Adipose tissue (tissue), 3 donors: ENCODE data around the gene NEDD4L. TPM values are rescaled to one million over a fixed set of nuclear protein-coding genes. Genes with fewer than 3 reads are reported as not detected.
"Not testable (repeated sequence)": the region's sequence is repeated elsewhere in the genome, so short reads cannot be mapped to it uniquely, and the experiment has no call there.

Source experiments
- H3K27ac ChIP-seq: one replicate; pipeline ENCODE4 v1.5.1; 2013; ENCODE audit warnings: low read depth, low read length
- WGBS, 3 donors: extraction: QIAGEN DNeasy Blood & Tissue Kit; methylation state at CpG; one replicate each; pipeline ENCODE4 v1.1.7; 2013; 5-methylcytosine and 5-hydroxymethylcytosine counted together
- polyA plus RNA-seq, 3 donors: library from polyadenylated mRNA; stranded (reverse); fragments of 200-250 nt; gene quantifications; one replicate each; pipeline ENCODE4 v1.2.3, GENCODE V29; 2013
- donor health status: healthy with polysubstance abuse.
- donor health status: Bipolar disorder and iron deficiency.
- donor health status: healthy.

Gene NEDD4L
- polyA plus RNA-seq, 3 donors, result 12.7 to 77.3 (median 23.7) TPM

DNA sequence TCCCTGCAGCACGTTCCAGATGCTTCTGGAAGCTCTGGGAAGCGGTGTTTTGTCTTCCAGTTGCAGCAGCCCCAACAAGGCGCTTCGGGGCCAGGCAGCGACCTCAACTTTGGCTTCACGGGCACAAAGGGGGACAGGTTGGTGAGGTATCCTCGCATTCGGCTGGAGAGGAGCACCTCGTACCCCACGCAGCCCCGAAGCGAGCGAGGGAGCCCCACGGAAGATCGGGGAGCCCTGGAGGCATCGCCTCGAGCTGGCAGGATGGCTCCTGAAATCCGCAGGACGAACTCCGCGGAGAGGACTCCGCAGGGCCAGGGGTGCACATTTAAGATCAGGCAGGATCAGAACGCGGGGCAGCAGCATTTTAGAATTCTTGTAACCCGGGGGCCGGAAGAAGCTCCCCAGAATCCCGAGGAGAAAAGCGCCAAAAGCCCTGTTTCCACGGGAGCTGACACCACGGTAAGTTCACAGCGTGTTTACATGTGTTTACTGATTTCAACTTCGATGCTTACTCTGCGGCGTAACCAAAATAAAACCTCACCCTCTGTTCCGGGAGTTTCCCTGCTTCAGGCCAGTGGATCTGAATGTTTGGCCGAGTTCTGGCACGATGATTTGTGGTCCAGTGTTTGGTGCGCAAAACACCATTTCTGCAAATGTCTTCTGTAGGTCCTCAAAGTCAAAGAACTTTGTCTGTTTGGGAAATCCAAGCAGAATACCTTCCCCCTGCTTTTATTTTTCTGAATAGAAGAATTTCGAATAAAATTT is 212.5 kb downstream of the NEDD4L start:
- 96 to 97% (median 96%) methylated on average over 39 of the region's 39 CpGs for WGBS, 3 donors
- no peak overlapping the region for H3K27ac ChIP-seq

DNA sequence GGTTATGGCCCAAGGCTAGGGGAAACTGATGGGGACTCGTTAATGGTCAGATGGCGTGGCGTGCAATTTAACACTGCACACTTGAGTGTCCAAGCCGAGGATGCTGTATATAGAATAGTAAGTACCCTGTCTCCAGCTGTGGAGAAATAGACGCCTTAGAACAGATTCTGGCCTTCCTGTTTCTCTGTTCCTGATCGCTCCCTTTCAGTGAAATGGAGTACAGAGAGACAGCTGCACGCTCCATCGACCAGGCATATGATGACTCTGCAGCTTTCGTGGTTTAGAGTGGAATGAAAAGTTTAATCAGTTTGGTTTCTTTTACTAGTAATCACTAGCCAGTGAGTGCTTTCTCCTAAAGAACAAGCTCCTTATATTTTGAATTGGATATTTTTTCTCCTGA is 213.4 kb downstream of the NEDD4L start:
- H3K27ac ChIP-seq, result no peak overlapping the region
- WGBS, 3 donors, result 66 to 67% (median 67%) methylated on average over 9 of the region's 9 CpGs

DNA sequence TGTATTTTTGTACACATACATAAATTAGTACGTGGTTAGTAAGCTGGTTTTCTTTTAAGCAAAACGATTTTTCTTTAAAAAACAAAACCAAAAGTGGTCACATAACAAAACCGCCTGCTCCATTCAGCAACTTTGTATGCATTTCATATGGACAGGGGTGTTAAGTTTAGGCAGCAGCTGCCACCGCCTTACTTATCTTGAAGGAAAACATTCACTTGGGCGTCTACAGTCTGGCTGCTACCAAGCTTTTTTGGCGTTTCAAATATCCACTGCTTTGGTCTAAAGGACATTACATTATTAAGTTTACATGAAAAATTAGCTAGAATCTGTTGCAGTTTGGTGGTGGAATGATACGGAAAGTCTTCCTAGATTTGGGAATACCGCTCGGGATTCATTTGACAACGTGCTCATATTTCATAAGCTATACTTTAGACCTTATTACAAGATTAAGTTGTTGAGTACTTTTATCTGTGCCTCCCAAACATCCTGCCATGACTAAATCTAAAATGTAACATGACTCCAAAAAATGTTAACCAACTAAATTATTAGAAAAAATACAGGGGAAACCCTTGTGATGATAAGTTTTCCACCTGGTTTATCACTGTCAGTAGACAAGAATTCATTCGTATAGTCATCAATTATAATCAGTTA is 214.8 kb downstream of the NEDD4L start:
- 77 to 91% (median 90%) methylated on average over 11 of the region's 11 CpGs for WGBS, 3 donors
- H3K27ac ChIP-seq, result no peak overlapping the region

DNA sequence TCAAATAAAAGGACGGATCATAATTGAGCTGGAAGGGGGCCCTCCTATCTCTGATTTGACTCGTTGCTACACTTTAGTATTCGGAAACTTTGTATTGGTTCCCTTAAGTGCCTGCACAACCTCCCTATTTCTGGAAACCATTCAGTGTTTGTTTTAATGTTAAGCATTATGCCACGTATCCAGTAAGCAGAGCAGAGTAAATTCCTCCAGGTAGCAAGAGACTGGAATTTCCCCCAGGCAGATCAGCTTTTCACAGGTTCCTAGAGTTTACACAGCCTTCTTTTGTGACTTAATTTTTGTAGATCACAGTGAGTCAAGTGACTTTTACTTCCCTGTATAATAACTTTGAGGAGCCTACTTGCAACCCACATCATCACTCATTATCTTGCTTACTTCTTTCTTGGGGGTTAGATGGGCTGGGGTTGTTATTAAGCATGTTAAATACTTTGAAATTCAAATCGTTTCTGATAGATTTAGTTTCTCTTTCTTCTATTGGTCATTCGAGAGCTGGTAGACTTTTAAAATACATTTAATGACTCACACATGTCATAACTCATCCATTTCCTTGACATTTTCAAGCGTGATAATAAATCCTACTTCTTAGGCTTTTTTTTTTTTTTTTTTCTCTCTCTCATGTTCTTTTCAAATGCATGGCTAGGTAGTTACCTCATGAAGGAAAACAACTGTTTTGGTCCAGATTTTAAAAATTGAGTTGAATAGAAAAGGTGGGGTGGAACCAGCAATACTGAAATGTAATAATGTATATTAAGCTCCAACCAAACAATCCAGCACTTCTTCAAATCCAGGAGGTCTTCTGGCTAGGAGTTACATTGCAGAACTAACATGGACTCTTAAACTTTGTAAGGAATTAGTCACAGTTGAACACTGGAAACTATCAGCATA is 219.3 kb downstream of the NEDD4L start:
- no peak overlapping the region for H3K27ac ChIP-seq
- WGBS, 3 donors, result 16 to 50% (median 46%) methylated on average over 7 of the region's 7 CpGs

DNA sequence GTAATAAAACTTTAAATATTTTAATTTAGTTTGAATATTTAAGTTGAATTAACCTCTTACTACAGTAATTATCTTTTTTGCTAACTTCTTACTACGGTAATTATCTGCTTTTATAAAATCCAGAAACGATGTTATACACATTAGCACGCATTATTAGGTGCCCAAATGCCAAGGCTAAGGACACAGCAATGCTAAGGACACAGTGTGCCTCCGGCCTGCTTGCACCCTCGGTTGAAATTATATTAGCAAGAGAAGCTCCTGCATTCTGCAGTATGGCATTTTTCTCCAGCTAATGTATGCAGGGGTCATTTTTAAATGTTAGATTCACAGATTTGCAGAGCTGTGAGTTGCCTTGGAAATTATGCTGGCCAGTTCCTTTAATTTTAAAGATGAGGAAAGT is 220.0 kb downstream of the NEDD4L start:
- no peak overlapping the region for H3K27ac ChIP-seq
- WGBS, 3 donors, result 70 to 92% (median 91%) methylated on average over 5 of the region's 5 CpGs

DNA sequence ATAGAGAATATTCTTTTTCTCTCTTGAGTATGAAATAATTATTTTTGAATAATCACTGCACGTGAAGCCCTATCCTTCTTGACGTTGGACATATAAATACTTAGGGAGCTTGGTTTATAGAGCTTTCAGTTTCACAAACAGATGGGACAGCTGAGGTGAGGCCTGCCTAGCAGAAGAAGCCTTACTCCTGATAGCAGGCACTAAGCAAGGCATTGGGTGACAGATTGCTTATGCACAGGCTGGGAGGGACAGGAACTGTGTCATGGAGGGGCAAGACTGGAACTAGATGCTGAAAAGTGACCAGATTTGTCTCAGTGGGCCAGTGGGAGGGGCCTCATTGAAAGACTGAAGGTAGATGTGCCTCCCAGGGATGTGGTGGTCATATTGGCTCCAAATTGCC is 220.8 kb downstream of the NEDD4L start:
- H3K27ac ChIP-seq, result no peak overlapping the region
- 80 to 92% (median 90%) methylated on average over 2 of the region's 2 CpGs for WGBS, 3 donors

DNA sequence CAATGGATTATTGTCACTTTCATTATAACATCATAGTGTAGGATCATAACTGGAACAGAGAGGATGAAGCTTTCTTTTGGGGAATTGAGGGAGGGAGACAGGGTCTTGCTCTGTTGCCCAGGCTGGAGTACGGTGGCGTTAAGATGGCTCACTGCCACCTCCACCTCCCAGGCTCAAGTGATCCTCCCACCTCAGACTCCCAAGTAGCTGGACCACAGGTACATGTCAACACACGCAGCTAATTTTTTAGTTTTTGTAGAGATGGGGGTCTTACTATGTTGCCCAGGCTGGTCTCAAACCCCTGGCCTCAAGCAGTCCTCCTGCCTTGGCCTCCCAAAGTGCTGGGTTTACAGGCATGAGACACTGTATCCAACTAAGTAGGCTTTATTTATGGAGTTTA is 221.5 kb downstream of the NEDD4L start:
- 96 to 100% (median 98%) methylated on average over 3 of the region's 3 CpGs for WGBS, 3 donors
- H3K27ac ChIP-seq, result not testable (repeated sequence)

DNA sequence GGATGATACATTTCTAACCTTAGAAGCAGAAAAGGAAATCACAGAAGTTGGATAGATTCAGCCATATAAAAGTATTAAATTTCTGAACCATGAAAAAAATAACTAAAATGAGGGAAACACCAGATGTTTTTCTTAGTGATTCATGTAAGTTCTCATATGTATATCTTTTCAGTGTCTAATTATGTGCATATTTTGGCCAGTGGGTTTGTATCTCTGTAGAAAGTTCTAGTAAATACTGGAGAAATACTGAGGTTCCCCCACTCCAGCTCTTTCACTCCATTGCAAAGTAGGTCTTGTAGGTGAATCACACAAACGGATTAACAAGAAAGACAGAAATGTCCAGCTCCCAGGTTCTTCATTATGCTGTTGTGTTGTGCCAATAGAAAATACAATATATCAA is 222.3 kb downstream of the NEDD4L start:
- 68 to 88% (median 84%) methylated on average over 1 of the region's 1 CpG for WGBS, 3 donors
- H3K27ac ChIP-seq, result no peak overlapping the region

DNA sequence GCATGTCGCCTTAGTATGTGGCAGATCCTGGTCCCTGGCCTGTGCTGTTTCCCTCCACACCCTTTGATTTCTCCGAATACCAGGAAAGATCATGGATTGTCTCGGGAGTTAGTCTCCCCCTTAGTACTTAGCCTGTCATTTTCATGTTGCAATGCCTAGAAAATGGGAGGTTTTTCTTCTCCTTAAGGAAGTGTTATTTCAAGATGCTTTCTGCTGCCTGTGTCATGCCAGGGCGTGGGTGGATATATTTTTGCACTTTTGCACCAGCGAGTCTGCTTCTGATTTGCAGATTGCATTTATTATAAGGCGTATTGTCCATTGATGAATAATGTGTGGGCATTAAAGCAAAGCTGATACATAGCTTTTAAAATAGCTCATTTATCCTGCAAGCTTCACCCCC is 223.5 kb downstream of the NEDD4L start:
- WGBS, 3 donors, result 83 to 92% (median 91%) methylated on average over 6 of the region's 6 CpGs
- H3K27ac ChIP-seq, result no peak overlapping the region

DNA sequence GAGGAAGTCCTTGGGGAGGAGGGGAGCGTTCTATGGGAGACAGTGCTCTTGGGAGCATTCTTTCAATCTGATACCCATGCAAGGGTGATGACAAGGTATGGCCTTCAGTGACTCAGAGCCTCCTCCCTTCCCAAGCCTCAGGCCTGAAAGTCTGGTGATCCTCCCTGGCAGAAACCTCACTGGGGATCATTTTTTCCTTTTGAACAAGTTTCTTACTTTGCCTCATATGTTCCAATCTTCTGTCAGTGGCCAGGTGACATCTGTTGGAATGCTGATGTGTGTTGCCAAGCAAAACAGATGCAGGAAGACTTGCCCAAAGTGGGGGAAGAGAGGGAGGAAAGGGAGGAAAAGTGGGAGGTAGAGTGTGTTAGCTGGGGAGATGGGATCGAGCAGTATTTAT is 224.8 kb downstream of the NEDD4L start:
- 43 to 67% (median 64%) methylated on average over 2 of the region's 2 CpGs for WGBS, 3 donors
- H3K27ac ChIP-seq, result no peak overlapping the region

DNA sequence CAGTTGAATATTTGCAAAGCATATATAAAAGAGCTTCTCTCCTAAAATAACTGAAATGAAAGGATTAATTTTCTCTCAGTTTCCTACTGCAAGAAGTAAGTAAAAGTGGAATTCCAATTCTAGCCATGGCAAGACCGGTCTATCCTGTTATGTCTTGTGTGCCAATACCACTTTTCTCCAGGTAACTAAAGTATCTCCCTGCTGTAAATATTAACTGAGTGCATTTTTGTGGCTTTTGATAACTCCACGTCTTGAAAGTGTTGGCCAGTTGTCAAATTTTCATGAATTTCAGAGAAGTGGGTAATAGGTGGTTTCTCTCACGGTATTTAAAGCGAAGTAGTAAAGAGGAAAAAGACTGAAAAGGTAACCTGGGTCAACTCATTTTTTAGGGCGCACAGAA is 225.9 kb downstream of the NEDD4L start:
- no peak overlapping the region for H3K27ac ChIP-seq
- 31 to 80% (median 71%) methylated on average over 5 of the region's 5 CpGs for WGBS, 3 donors

DNA sequence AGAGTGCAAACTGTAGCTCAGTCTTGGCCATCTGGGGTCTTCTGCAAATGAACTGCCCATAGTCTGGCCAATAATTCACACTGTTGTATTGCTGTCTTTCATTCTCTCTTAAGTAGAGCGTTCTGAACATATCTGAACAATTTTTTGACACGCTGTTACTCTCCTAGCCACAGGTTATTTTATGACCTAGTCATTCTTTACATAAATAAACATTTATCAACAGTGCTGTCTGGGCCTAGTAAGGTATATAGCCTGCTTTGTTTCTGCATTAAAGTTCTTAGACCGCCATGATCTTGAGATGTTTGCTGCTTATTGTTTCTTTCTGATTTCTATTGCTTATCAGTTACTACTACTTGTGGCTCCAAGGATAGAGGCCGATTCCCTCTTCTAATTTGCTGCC is 226.4 kb downstream of the NEDD4L start:
- H3K27ac ChIP-seq, result no peak overlapping the region
- 57 to 93% (median 88%) methylated on average over 4 of the region's 4 CpGs for WGBS, 3 donors

DNA sequence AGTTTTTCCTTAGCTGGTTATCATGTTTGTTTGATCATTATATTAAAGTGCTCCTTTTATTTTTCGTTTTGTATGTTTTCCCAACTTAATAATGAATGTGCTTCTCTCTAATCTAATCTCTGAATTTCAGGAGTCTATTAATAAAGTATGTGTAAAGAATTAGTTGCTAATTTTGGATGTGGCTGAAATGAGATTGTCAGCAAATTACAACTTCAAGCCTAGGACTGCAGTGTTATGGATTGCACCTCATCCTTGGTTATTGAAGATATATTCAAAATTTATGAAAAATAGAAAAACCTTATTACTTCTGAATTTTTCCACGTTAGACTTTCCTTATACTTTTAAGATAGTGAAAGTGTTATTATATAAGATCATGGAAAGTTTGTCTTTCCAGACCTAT is 227.7 kb downstream of the NEDD4L start:
- 32 to 85% (median 83%) methylated on average over 2 of the region's 2 CpGs for WGBS, 3 donors
- H3K27ac ChIP-seq, result no peak overlapping the region

DNA sequence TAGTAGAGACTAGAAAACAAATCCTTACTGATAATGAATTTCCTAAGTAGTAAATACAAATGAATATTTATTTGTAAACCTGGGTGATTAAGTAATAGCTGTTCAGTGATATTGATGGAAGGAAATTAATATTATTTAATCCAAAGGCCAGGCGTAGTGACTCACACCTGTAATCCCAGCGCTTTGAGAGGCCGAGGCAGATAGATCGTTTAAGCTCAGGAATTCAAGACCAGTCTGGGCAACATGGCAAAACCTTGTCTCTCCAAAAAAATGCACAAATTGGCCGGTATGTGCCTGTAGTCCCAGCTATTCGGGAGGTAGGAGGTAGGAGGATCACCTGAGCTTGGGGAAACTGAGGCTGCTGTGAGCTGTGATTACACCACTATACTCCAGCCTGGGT is 228.2 kb downstream of the NEDD4L start:
- no peak overlapping the region for H3K27ac ChIP-seq
- WGBS, 3 donors, result 80 to 97% (median 91%) methylated on average over 6 of the region's 6 CpGs

DNA sequence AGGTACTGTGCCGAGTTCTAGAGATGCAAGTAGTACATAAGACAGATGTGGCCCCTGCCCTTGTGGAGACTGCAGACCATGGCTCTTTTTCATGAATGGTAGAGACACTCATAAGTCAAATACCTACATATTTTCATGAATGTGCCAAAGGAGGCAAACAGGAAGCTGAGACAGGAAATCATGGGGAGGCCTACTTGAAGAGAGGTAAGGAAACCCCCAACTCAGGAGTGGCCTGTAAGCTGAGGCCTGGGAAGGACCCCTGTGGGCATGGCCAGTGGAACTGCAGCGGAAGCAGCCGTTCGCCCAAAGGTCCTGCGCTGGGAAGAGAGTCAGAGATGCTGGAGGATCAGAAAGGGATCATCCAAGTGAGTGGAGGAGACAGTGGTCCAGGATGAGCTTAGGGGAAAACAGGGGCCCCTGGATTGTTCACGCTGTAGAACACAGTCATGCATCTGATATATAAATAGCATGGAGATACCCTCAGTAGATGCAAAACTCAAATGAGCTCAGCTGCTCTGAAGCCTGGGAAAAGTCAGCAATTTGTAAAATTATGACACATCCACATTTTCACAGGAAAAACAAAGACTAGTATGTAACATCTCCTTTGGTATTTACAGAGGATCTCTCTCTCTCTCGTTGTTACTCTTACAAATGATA is 228.9 kb downstream of the NEDD4L start:
- WGBS, 3 donors, result 78 to 88% (median 83%) methylated on average over 7 of the region's 7 CpGs
- H3K27ac ChIP-seq, result no peak overlapping the region

DNA sequence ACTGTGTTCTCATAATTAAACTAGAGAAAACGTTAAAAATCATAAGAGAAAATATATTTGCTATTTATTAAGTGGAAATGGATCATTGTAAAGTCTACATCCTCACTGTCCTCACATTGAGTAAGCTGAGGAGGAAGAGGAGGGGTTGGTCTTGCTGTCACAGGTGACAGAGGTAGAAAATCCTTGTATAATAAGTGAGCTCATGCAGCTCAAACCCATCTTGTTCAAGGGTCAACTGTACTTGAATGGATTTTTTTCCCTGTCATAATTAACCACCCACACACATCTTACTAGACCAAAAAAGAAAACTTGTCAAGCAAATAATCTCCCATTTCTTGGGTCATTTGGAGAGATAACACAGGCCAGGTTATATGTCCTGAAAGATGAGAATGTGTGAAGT is 231.2 kb downstream of the NEDD4L start:
- no peak overlapping the region for H3K27ac ChIP-seq
- 44 to 93% (median 89%) methylated on average over 1 of the region's 1 CpG for WGBS, 3 donors

DNA sequence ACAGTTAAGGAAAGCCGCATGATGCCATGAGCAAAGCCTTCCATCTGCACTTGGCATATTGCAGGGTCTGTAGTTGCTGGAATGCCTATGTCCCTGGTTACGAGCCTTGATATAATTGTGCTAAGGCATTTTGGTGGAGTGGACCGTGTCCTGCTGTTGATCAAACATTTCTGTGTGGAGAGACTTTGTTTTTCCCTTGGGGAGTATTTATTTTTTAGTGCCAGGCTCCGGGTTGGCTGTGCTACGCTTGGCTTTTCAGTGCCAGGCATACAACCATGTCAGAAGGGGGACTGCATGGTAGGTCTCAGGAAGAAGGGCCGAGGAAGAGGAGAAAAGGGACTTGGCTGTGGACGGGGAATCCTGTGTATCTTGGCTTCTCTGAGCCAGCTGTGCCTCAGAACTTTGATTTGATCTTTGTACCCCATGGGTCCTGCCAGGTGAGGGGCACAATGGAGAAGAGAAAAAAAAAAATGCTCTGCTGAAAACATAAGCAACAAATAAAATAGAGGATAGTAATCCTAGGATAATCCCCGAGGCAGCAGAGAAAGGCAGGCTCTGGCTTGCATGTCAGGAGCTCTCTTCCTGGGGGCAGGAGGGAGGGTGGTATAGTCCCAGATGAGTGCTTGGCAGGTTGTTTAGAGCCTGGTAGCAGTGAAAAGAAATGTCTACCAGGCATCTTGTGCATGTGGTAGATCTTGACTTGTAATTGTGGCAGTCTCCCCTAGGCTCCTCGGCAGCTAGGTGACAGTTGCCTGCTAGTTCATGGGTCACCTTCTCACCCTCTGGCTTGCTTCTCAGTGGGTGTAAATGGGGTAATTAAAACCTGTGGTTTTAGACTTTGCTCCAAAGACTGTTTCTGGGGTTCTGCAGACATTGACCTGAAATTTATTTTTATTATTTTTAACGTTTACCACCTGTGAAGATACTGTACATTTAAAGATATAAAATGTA is 233.0 kb downstream of the NEDD4L start:
- 35 to 86% (median 75%) methylated on average over 10 of the region's 10 CpGs for WGBS, 3 donors
- H3K27ac ChIP-seq, result no peak overlapping the region
